Stimulated activated CD4-positive, alpha-beta T cell treated with anti-CD3 and anti-CD28 coated beads, Interleukin-2, amount 100 ng/mL, for 48 hours (primary cell): ENCODE measurements around the gene CIITA.
"Not testable (repeated sequence)": the region's sequence is repeated elsewhere in the genome, so short reads cannot be mapped to it uniquely, and the experiment has no call there.

Experiments
- DNase-seq, 2 donors: peaks; one replicate each; pipeline ENCODE4 v3.0.0-alpha.2; 2020

The CIITA gene

DNA sequence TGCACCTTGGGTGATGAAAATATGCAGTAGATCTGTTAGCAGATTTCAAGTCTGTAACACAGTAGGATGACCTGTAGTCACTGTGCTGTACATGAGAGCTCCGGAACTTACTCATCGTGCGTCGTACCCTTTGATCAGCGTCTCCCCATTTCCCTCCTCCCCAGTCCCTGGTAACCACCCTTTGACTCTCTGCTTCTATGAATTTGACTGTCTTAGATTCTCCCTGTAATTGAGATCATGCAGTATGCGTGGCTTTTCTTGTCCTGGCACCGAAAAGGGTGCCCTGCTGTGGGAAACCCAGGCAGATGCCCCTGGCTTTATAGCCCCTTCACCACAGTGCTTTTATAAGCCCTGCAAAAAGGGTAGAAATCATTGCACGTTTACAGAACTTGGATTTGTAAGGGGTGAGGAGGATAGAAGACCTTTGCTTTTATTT is 87.9 kb downstream of the CIITA start:
- peak; percentile 54 to 61 for DNase-seq

DNA sequence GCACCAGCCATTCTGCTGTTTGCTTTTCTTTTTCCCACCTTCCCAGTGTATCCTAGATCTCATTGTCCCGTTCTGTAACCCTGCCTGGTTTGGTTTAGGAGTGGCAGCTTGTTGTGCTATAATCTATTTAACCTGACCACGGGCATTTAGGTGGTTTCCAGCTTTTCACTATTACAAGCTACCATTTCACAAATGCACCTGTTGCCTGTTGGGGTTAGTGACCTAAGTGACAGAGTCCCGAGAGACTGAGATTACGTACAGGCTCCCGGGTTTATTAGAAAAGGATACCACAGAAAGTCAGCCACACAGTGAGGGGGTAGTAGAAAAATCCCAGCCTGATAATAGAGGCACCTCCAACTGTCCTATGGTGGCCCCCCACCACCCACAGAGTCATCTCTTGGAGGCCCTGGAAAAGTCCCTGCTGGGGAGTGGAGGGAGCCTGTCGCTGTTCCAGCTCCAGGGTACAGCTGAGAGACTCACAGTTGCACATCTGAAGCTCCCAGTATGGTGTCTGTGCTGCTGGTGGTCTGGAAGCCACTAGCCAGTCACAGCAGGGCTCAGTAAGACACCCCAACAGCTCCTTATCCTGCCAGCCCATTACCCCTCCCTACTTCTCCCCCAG is 88.5 kb downstream of the CIITA start:
- DNase-seq = no peak

DNA sequence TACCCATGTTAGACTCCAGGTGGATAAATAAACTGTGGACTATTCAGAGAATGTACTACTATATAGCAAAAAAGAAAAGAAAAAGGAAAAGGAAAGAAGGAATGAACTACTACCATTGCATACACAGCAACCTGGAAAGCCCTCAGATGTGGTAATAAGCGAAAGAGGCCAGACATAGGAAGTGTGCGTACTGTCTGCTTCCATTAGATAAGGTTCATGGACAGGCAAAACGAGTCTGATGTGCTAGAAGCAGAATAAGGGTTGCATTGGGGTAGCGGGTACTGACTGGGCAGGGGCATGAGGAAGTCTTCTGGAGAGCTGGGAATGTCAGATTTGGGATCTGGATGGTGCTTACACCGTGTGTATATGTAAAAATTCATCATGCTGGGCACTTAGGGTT is 89.1 kb downstream of the CIITA start:
- no peak for DNase-seq

DNA sequence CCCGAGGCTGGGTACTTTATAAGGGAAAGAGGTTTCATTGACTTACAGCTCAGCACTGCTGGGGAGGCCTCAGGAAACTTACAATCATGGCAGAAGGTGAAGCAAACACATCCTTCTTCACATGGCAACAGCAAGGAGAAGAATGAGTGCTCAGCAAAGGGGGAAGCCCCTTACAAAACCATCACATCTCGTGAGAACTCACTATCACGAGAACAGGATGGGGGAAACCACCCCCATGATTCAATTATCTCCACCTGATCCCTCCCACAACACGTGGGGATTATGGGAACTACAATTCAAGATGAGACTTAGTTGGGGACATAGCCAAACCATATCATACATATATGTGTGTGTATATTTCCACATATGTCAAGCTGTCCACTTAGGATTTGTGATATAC is 89.6 kb downstream of the CIITA start:
- DNase-seq = not testable (repeated sequence)

DNA sequence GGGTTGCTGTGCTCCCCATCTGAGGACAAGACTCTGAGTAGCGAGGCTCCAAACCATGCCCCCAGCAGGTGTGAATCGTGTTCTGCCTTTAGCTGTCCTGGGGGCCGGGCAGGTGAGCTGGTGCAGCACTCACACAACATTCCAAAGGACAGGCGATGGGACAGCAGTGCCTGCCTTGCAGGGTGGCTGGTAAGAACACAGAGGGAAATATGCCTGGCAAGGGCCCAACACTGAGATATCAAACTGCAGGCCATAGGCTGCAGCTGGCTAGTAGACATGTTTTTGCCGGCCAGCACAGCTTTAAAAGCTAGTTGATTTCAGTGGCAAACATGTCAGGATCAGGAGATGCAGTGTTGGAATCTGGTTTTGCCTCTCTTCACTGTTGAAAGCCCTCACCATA is 91.0 kb downstream of the CIITA start:
- DNase-seq = no peak

DNA sequence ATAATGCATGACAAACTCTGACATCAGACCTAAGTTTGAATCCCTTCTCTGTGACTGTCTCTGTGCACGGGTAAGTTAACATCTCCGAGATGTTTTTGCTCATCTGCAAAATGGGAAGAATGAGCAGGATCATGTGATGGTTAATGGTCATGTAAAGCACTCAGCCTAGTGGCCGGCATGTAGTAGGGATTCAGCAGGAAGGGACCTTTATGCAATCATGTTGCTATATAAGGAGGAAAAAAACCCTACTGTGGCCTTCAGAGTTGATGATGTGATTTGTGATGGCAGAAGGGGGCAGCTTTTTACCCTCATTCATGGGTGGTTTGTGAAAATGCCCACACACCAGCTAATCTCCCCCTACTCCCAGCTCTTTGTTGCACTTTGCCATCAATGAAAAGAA is 91.5 kb downstream of the CIITA start:
- DNase-seq = no peak

DNA sequence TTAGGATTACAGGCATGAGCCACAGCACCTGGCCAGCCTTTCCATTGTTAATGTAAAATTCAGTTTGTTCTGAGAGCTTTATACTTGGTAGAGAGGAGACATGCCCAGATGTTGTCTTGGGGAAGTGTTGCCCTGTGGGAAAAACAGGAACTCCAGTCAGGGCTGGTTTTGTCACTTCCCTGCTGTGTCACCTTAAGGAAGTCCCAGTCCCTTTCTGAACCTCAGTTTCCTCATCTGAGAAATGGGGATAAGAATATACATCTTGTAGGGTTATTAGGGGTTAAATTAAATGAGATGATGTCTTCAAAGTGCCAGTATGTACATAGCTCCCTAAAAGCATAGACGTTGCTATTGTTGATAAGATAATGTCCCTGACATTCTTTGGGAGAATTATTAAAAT is 92.6 kb downstream of the CIITA start:
- DNase-seq = no peak

DNA sequence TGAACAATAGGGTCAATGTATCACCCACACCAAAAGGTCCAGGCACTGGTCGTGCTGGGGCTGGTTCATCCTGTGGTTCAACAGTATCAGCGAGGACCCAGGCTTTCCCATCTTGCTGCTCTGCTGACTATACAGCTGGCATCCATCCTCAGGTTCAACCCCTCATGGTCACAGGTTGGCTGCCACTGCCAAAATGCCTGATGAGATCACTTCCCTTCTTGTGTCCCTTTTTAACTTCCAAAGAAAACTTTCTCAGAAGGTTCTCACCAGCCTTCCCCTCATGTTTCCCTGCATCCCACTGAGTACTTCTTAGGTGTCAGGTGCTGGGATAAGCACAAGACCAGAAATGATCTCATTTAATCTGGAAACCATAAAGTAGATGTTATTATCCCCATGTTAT is 93.1 kb downstream of the CIITA start:
- no peak for DNase-seq

DNA sequence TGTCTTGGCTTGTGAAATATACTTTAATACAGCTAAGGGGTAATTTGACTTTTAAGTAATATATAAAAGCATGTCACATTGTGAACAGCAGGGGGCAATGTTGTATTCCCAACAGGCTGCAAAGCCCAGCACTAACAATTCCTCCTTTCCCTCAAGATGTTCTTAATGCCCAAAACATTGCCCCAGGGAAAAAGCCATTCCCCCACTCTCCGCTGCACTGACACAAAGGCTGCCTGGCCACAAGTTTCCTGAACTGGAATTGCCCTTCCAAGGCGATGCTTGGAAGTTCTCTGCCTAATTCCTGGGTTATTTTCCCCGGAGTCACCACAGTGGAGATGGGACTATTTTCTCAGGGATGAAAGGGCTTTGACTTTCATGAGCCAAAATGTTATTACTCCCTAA is 94.6 kb downstream of the CIITA start:
- DNase-seq = peak in 1 of 2 donors; percentile 44

DNA sequence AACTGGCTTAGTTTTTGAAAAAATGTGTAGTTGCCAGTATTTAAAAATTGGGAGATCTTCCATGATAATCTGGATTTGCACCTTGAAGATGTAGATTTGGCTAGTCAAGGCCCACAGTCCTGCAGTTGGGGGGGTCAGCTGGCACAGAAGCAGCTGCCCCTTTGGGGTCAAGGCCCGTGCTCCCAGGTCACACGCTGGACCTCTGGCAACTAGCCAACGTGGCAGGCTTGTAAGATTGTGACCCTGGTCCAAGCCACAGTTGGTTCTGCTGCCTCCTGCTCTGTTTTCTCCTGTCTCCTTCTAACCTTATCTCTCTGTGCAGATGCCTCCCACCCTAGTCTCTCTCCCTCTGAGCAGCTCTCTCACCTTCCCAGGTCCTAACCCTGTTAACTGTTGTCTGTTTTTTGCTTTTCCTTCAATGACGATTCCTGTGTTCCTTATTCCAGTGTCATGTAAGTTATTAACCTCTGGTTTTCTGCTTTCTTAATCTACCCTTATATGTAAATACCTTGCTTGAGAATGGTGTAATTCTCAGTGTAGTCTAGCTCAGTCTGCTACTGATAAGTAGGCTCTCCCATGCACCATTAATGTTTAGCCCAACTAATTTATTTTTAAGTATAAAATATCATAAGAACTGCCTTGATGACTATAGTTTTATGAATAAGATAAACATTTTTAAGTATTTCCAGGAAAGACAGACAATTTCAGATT is 95.3 kb downstream of the CIITA start:
- no peak for DNase-seq

DNA sequence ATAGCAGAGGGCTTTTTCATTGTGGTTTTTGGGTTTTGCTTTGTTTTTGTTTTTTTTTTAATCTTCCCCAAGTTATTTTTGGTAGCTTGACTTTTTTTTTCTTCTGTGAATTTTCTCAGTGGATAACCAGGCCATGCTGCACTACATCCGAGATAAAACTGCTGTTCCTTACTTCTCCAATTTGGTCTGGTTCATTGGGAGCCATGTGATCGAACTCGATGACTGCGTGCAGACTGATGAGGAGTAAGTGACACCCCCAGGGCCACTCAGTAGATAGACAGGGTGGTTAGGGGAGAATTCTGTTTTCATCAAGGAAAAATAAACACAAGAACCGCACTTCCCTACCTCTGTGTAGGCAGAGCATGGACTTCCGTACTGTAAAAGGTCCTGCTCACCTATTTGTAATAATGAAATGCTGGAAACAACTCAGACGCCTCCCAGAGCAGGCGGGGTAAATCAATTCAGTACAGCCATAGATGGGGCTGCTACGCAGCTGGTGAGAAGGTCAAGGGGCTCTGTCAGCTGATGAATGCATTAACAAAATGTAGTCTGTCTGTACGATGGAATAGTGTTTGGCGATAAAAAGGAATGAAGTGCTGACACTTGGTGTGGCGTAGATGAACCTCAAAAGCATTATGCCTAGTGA is 95.9 kb downstream of the CIITA start:
- DNase-seq = no peak

DNA sequence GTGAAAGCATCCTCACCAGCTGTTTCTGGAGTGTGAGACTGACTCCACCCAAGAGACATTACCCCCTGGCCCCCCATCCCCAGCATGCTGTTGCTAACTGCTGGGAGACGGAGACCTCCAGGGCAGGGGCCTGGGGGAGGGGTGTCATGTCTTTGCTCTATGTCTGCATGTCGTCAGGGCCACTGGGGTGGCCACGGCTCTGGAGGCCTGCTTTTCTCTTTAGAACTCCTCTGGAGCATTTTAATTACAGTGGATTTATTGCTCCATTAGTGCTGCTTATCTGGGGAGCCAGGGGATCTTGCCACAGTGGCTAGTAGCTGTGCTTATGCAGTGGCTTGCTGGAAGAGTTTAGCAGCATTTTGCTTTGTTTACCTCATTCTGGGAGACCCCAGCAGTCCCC is 99.6 kb downstream of the CIITA start:
- DNase-seq = no peak

DNA sequence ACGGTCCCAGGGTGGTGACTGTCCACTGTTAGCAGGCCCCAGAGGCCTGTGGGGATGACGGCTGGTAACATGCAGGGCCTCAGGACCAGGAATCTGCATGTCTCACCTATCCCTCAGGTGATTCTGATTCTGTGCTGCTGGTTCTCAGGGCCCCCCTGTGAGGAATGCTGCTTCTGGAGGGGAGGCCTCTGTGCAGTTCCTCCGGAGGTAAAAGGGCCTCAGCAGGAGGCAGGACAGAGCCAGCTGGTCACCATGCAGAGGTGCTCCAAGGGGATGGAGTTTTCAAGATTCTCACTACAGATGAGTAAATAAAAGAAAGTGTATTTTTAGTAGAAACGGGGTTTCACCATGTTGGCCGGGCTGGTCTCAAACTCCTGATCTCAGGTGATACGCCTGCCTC is 101.1 kb downstream of the CIITA start:
- no peak for DNase-seq

DNA sequence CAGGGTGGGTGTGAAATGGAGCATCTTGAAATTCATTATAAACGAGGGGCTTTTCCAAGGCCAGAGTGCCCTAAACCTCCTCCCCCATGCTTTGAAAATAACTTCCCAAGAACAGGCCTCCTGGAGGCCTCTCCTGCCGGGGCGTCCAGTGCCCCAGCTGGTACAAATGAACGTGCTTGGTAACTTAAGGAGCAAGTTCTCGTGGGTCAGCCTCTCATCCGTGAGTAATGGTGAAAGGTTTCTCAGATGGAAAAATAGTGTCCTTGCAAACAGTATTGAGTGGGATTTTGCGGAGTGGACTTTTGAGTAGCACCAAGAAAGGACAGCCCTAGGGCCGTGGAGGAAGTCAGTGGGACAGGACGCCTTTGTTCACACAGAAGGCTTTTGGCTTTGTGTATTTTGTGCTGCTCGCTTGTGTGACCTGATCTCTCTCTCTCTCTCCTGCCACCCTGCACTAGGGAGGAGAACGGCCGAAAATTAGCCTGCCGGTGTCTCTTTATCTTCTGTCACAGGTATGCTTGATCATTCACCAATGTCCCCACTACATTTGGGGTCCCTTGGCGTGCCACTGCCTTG is 102.0 kb downstream of the CIITA start:
- no peak for DNase-seq

DNA sequence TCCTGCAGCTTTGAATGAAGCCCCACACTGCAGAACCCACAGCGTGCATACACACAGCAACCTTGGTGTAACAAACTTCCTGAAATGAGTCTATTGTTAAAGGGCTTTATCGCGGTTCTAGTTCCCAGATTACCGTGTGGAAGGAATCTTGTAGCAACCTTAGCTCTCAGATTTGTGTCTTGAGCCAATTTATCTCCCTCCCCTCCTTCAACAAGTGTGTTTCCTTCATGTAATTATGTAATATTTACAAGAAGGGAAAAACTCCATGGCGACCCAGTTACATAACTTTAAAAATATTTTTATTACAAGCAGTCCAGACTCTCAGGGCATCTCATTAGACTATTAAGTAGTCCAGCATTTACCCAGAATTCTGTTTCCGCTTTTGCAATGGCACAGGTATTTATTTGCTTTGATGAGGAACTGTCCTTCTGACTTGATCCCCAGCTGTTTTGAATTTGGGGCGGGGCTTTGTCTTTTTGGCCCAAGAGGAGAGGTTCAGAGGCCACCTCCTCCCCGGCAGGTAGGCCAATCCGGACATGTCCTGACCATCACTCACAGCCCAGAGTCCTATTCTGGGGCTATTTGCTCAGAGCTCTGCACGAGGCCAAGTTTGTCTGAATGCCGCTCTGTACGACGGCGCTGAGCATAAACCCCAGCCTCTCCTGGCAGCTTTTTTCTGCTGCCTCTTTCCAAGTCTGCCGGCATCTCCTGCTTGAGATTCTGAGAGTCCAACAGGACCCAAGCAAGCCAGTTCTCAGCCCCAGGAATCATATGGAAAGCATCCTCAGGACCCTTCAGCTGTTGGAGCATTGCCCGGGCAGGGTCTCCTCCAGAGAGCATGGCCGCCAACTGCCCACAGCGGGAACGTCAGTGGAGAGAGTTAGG is 103.0 kb downstream of the CIITA start:
- no peak for DNase-seq

DNA sequence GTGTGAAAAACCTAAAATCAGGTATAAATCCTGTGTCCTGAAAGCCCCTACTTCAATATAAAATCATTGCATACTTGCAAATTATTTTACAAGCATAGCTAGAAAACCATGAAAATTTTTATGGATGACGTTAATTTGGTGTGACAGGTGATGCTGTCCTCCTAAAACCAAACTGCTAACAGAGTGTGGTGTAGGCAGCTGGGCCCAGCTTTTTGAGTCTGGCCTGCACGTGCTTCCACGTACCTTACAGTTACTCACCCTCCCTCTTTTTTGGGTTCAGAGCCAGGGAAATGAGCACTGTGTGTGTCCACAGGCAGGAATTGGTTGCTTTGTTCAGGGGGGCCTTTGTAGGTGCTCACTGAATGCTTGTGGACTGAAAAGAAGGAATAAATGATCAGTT is 103.8 kb downstream of the CIITA start:
- DNase-seq = no peak

DNA sequence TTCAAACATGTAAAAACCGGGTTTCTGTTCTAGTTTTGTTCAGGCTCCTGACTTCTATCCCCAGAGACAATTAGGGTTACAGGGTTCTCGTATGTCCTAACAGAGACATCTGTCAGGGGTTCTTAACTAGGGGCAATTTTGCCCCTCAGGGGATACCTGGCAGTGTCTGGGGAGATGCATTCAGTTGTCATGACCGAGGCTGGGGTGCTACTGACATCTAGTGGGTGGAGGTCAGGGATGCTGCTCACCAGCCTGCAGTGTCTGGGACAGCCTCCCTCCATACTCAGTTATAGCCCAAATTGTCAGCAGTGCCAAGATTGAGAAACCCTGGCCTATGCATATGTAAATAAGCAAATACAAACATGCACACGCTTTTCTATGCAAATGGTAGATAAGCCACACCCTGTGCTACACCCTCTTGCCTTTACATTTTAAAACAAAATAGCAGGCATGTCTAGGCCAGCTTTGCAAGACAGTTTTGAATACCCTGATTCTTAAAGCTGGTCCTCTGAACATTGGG is 104.8 kb downstream of the CIITA start:
- DNase-seq = peak in 1 of 2 donors; percentile 45

DNA sequence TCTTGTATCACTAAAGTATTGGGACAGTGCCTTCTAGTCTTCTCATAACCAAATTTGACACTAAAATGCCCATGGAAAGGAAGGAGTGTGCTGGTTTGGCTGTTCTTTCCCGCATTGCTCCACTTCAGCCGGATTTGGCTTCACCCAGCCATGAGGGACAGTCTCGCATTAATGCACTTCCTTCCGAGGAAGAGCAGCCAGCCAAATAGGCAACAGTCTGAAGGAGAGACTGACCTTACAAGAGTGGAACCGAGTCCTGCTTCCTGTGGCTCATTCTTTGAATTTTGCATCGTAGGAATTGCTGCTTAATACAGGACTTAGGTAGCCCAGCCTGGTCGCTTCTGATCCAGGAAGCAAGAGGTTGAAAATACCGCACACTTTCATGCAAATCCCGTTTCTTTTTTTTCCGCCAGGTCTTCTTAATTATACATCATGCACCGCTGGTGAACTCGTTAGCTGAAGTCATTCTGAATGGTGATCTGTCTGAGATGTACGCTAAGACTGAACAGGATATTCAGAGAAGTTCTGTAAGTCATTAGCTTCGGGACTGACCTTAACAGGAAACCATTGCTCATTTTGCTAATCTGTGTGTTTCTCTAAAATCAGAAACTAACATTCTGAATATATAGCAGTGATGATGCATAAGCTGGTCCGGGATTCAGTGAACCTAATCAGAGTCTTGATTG is 105.6 kb downstream of the CIITA start:
- no peak for DNase-seq

DNA sequence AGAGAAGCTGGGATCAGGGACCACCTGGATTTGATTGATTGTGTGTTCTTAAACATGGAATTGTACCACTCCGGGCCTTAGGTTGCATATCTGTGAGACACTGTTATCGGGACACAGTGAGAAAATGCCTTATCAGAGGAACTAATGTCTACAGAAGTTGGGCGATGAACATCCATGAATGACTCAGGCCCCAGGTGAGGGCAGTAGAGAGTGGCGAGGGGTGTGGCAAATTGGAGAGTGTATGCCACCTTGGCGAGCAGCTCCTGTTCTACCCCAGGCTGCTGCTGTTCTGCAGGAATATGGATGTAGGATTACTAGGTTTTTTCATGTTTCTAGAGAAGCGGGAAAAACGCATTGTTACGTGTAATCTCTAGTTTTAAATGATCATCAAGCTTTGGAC is 106.2 kb downstream of the CIITA start:
- DNase-seq = no peak

DNA sequence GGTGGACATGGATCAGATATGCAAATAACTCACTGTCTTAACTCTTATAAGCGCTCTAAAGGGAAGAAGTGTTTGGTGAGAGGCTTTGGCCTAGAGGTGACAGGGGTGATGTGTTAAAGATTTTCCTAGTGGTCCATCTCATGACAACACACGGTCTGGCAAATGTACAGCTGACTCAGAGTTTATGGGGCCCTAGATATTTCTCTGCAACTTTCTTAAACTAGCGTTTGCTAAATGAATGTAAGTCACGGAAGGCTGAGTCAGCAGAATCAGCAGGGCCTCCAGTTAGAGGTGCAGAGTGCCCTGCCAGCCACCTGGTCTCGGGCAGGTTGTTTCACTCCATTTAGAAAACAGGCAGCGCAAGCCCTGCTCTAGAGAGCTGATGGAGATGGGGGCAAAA is 107.5 kb downstream of the CIITA start:
- no peak for DNase-seq
